Panc1 (cell line): Measurements from ENCODE around the gene SLC10A7. TPM values are rescaled to one million over a fixed set of nuclear protein-coding genes. Genes with fewer than 3 reads are reported as not detected.

ENCODE experiments used
- ATAC-seq: fragments of 200-7000 bp; cut with Tn5 transposase; 2 replicates; pipeline ENCODE4 v1.9.1; 2020; ENCODE audit warnings: mild to moderate bottlenecking, moderate library complexity
- BruUV-seq: library from RNA; stranded (reverse); fragments of 400-500 nt; replicated peaks from 2 replicates; lab custom pipeline; 2021; lab: Mats Ljungman, UMichigan
- CTCF ChIA-PET: fragments of 300-600 bp; sonication (Branson Sonifier 250); formaldehyde crosslinking; loops from one replicate; lab custom pipeline; 2022; ENCODE audit warnings: antibody characterized with exemption; lab: Charles Lee
- POLR2A ChIA-PET: fragments of 300-600 bp; sonication (Branson Sonifier 250); formaldehyde crosslinking; loops from one replicate; lab custom pipeline; 2022; ENCODE audit warnings: antibody characterized with exemption; lab: Charles Lee
- DNase-seq: peaks from one replicate; pipeline ENCODE4 v3.0.0-alpha.2; 2010; ENCODE audit warnings: low read depth, low spot score
- H3K27ac ChIP-seq: 2 replicates; pipeline ENCODE4 v1.5.1; 2011; ENCODE audit warnings: mild to moderate bottlenecking, low read length, inconsistent platforms
- H3K27me3 ChIP-seq: fragments of 200-500 bp; sonication (Bioruptor generic); 2 replicates; pipeline ENCODE4 v1.6.0; 2014; ENCODE audit warnings: low read length, inconsistent platforms; ENCODE audit not compliant: control insufficient read depth, insufficient read depth
- H3K36me3 ChIP-seq: fragments of 200-500 bp; sonication (Bioruptor generic); 2 replicates; pipeline ENCODE4 v1.5.1; 2014; ENCODE audit warnings: inconsistent platforms, mild to moderate bottlenecking, low read length, moderate library complexity; ENCODE audit not compliant: control insufficient read depth, insufficient read depth
- H3K4me1 ChIP-seq: 2 replicates; pipeline ENCODE4 v1.5.1; 2011; ENCODE audit warnings: inconsistent platforms, mild to moderate bottlenecking, low read length, moderate library complexity; ENCODE audit not compliant: control insufficient read depth, insufficient read depth
- H3K4me3 ChIP-seq, 2 experiments: 2 replicates each; pipeline ENCODE4 v1.5.1; 2011 to 2012; ENCODE audit warnings: low read depth in 2 of 2, low read length in 2 of 2, mild to moderate bottlenecking in 2 of 2, inconsistent platforms in 1 of 2, moderate library complexity in 1 of 2
- H3K9me3 ChIP-seq: fragments of 200-500 bp; sonication (Bioruptor generic); 2 replicates; pipeline ENCODE4 v1.5.1; 2014; ENCODE audit warnings: low read depth, mild to moderate bottlenecking, inconsistent platforms, low read length, moderate library complexity; ENCODE audit not compliant: control insufficient read depth, insufficient read depth
- POLR2AphosphoS5 ChIP-seq: IDR thresholded peaks from 2 replicates; pipeline ENCODE4 v1.6.1; 2012; ENCODE audit warnings: mild to moderate bottlenecking, low read depth, low read length, moderate library complexity
- REST ChIP-seq, 2 experiments: IDR thresholded peaks; 2 replicates each; pipeline ENCODE4 v1.6.1; 2011 to 2012; ENCODE audit warnings: low read depth in 2 of 2, control low read depth in 1 of 2, low read length in 1 of 2, mild to moderate bottlenecking in 1 of 2, moderate library complexity in 1 of 2; ENCODE audit not compliant: insufficient read depth in 1 of 2
- SIN3A ChIP-seq: IDR thresholded peaks from 2 replicates; pipeline ENCODE4 v1.6.1; 2012; ENCODE audit warnings: low read depth, mild to moderate bottlenecking, low read length, moderate library complexity, borderline replicate concordance; ENCODE audit not compliant: insufficient read depth
- TCF7L2 ChIP-seq: IDR thresholded peaks from 2 replicates; pipeline ENCODE4 v1.6.1; 2011; ENCODE audit warnings: mild to moderate bottlenecking, low read depth, low read length, inconsistent platforms
- in situ Hi-C: cut with HindIII; loops from 2 replicates; pipeline ENCODE4 v1.10.0; 2016; ENCODE audit warnings: low sequenced_read_pairs, low pct_unique_long_range_greater_than_20kb
- intact Hi-C: fragments of 100-400 bp; cut with micrococcal nuclease; formaldehyde crosslinking; loops from one replicate; pipeline ENCODE4 v1.10.0; 2022; ENCODE audit not compliant: unreplicated experiment
- total RNA-seq: library from RNA; stranded (reverse); gene quantifications from one replicate; pipeline ENCODE4 v1.2.1, GENCODE V29; 2021; ENCODE audit not compliant: unreplicated experiment
- TF ChIP-seq, protein P1 (sequence below): fragments of 450-650 bp; IDR thresholded peaks from 2 replicates; pipeline ENCODE4 v1.5.1; 2017; ENCODE audit warnings: mild to moderate bottlenecking

Gene SLC10A7
- total RNA-seq, 1 experiment from 2014 or later = 1.5 TPM

DNA sequence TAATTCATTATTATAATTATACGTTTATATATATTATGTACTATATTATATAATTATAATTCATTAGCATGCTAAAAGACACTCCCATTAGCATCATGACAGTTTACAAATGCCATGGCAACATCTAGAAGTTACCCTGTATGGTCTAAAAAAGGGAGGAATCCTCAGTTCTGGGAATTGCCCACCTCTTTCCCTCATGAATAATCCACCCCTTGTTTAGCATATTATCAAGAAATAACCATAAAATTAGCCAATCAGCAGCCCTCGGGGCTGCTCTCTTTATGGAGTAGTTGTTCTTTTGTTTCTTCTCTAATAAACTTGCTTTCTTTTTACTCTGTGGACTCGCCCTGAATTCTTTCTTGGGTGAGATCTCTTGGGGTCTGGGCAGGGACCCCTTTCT, 42.8 kb upstream of the SLC10A7 start:
- ChIA-PET POLR2A (no interaction called here), CTCF (no interaction called here)
- DNase-seq (no peak), ATAC-seq (no peak)
- Histone ChIP-seq H3K27me3 (no peaks in the 10 kb centered on the region), H3K4me3 (no peak overlapping the region), H3K9me3 (no peaks in the 10 kb centered on the region), H3K4me1 (no peaks in the 10 kb centered on the region), H3K27ac (no peak overlapping the region), H3K36me3 (no peaks in the 10 kb centered on the region)
- intact Hi-C loops = no loop called here
- no TSS peak for BruUV-seq
- no peak for TF ChIP-seq TCF7L2
- TF ChIP-seq, protein P1, sequence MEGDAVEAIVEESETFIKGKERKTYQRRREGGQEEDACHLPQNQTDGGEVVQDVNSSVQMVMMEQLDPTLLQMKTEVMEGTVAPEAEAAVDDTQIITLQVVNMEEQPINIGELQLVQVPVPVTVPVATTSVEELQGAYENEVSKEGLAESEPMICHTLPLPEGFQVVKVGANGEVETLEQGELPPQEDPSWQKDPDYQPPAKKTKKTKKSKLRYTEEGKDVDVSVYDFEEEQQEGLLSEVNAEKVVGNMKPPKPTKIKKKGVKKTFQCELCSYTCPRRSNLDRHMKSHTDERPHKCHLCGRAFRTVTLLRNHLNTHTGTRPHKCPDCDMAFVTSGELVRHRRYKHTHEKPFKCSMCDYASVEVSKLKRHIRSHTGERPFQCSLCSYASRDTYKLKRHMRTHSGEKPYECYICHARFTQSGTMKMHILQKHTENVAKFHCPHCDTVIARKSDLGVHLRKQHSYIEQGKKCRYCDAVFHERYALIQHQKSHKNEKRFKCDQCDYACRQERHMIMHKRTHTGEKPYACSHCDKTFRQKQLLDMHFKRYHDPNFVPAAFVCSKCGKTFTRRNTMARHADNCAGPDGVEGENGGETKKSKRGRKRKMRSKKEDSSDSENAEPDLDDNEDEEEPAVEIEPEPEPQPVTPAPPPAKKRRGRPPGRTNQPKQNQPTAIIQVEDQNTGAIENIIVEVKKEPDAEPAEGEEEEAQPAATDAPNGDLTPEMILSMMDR = no peak
- TF ChIP-seq POLR2AphosphoS5 = no peak
- no peak for TF ChIP-seq SIN3A
- TF ChIP-seq REST (IDR thresholded peaks at IDR 0.05; ENCODE audit: insufficient read depth in 1 of 2, low read depth in 2 of 2, low read length in 1 of 2) = no peak
- in situ Hi-C loops = no loop called here

DNA sequence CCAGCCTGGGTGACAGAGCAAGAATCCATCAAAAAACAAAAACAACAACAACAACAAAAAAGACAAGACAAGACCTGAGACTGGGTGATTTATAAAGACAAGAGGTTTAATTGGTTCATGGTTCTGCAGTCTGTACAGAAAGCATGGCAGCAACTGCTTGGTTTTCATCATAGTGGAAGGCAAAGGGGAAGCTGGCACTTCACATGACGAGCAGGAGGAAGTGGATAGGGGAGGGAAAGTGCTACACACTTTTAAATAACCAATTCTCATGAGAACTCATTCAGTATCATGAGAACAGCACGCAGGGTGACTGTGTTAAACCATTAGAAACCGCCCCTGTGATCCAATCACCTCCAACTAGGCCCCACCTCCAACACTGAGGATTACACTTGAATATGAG, 28.4 kb upstream of the SLC10A7 start:
- TF ChIP-seq POLR2AphosphoS5 (no peak), SIN3A (no peak), REST (IDR thresholded peaks at IDR 0.05; ENCODE audit: insufficient read depth in 1 of 2, low read depth in 2 of 2, low read length in 1 of 2) (no peak), TCF7L2 (no peak)
- TF ChIP-seq, protein P1 = no peak
- intact Hi-C loops (no loop called here), in situ Hi-C loops (no loop called here)
- no peaks in the 10 kb centered on the region for H3K9me3 ChIP-seq
- DNase-seq (no peak), ATAC-seq (no peak)
- ChIA-PET CTCF (no interaction called here), POLR2A (no interaction called here)
- no peak overlapping the region for H3K27ac ChIP-seq
- no peaks in the 10 kb centered on the region for H3K27me3 ChIP-seq
- no peaks in the 10 kb centered on the region for H3K36me3 ChIP-seq
- BruUV-seq = no TSS peak
- H3K4me1 ChIP-seq = no peaks in the 10 kb centered on the region
- no peak overlapping the region for H3K4me3 ChIP-seq
